Transverse colon (tissue), 3 donors: Measurements from ENCODE around the gene FIGN.

Source experiments
- POLR2A ChIP-seq: fragments of 450-650 bp; IDR thresholded peaks from one replicate; pipeline ENCODE4 v1.6.1; 2016; ENCODE audit warnings: antibody characterized with exemption, mild to moderate bottlenecking, moderate library complexity
- TF ChIP-seq, protein P1 (sequence below), 5 experiments: fragments of 200-600 bp in 3 of 5; fragments of 450-650 bp in 2 of 5; sonication (generic) in 3 of 5; IDR thresholded peaks; 1 replicate in 2 of 5; 2 replicates in 3 of 5; pipeline ENCODE4 v1.5.1; 2016 to 2017; ENCODE audit warnings: antibody characterized with exemption in 5 of 5, inconsistent platforms in 3 of 5, mild to moderate bottlenecking in 2 of 5, moderate library complexity in 1 of 5

DNA sequence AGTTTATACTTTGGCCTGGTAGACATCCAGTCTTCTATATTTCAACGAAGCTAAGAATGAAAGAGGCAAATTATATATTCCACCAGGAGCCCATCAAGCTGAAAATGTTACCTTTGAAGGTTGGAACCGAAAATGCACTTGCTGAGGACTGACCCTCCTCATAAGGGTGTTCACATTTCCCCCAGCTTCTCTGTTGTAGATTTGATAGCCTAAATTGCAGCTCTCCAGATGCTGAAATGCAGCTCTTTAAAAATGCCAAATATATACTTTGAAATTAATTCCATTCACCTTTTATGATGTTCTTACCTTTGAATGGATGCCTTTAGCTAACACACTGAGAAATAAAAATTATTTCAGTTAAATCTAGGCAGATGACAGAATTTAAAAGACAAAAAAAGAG lies 1.8 kb upstream of the FIGN start:
- TF ChIP-seq, protein P1, sequence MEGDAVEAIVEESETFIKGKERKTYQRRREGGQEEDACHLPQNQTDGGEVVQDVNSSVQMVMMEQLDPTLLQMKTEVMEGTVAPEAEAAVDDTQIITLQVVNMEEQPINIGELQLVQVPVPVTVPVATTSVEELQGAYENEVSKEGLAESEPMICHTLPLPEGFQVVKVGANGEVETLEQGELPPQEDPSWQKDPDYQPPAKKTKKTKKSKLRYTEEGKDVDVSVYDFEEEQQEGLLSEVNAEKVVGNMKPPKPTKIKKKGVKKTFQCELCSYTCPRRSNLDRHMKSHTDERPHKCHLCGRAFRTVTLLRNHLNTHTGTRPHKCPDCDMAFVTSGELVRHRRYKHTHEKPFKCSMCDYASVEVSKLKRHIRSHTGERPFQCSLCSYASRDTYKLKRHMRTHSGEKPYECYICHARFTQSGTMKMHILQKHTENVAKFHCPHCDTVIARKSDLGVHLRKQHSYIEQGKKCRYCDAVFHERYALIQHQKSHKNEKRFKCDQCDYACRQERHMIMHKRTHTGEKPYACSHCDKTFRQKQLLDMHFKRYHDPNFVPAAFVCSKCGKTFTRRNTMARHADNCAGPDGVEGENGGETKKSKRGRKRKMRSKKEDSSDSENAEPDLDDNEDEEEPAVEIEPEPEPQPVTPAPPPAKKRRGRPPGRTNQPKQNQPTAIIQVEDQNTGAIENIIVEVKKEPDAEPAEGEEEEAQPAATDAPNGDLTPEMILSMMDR (IDR thresholded peaks at IDR 0.05) = no peak
- TF ChIP-seq POLR2A = no peak
